GM12892 (cell line): ENCODE measurements around the gene HP1BP3.

Experiments used
- POLR2A ChIP-seq: IDR thresholded peaks from 2 replicates; pipeline ENCODE4 v1.6.1; 2011; ENCODE audit warnings: low read depth, low read length, control low read depth
- POLR2AphosphoS5 ChIP-seq: IDR thresholded peaks from 2 replicates; pipeline ENCODE4 v1.6.1; 2011; ENCODE audit warnings: low read depth, low read length, control low read depth

DNA sequence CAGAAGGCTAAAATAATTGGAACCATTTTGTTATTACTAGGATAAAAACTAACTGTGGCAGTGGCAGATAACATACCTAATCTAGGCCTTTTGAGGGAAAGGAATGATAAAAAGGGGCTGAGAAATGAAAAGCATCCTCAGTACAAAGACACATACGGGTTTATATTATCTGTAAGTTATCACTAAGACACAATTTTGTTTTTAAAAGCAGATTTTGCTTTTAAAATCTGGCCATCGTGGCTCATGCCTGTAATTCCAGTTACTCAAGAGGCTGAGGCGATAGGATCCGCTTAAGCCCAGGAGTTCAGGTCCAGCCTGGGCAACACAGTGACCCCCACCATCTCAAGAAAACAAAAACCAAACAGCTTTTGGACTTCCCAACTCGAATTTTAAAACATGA, 24.8 kb upstream of the HP1BP3 start:
- TF ChIP-seq POLR2A (no peak), POLR2AphosphoS5 (no peak)
